PFSK-1 (cell line): Measurements from ENCODE around the gene RBM33.

Experiments
- FOXP2 ChIP-seq: optimal IDR thresholded peaks from 2 replicates; pipeline ENCODE3; 2011; ENCODE audit warnings: borderline replicate concordance, control low read depth, inconsistent platforms; ENCODE audit not compliant: insufficient read depth; ENCODE audit errors: extremely low read length, extremely low read depth
- POLR2AphosphoS5 ChIP-seq: IDR thresholded peaks from 2 replicates; pipeline ENCODE4 v1.6.1; 2012; ENCODE audit warnings: low read depth, mild to moderate bottlenecking, control low read depth, low read length, moderate library complexity
- SIN3A ChIP-seq: IDR thresholded peaks from 2 replicates; pipeline ENCODE4 v1.6.1; 2012; ENCODE audit warnings: mild to moderate bottlenecking, low read length, moderate library complexity, borderline replicate concordance; ENCODE audit not compliant: insufficient read depth
- TAF1 ChIP-seq: IDR thresholded peaks from 2 replicates; pipeline ENCODE4 v1.6.1; 2012; ENCODE audit warnings: low read length, control low read depth, borderline replicate concordance; ENCODE audit not compliant: insufficient read depth
- TF ChIP-seq, protein P1 (sequence below), 2 experiments: IDR thresholded peaks; 2 replicates each; pipeline versions ENCODE4 v1.6.1 to v1.8.0; 2011 to 2012; ENCODE audit warnings: low read depth in 2 of 2, low read length in 2 of 2, control low read depth in 1 of 2, inconsistent platforms in 1 of 2, mild to moderate bottlenecking in 1 of 2, moderate library complexity in 1 of 2; ENCODE audit not compliant: insufficient read depth in 1 of 2

- TF ChIP-seq POLR2AphosphoS5 (no peak), TAF1 (no peak), FOXP2 (no peak), SIN3A (no peak)
- TF ChIP-seq, protein P1, sequence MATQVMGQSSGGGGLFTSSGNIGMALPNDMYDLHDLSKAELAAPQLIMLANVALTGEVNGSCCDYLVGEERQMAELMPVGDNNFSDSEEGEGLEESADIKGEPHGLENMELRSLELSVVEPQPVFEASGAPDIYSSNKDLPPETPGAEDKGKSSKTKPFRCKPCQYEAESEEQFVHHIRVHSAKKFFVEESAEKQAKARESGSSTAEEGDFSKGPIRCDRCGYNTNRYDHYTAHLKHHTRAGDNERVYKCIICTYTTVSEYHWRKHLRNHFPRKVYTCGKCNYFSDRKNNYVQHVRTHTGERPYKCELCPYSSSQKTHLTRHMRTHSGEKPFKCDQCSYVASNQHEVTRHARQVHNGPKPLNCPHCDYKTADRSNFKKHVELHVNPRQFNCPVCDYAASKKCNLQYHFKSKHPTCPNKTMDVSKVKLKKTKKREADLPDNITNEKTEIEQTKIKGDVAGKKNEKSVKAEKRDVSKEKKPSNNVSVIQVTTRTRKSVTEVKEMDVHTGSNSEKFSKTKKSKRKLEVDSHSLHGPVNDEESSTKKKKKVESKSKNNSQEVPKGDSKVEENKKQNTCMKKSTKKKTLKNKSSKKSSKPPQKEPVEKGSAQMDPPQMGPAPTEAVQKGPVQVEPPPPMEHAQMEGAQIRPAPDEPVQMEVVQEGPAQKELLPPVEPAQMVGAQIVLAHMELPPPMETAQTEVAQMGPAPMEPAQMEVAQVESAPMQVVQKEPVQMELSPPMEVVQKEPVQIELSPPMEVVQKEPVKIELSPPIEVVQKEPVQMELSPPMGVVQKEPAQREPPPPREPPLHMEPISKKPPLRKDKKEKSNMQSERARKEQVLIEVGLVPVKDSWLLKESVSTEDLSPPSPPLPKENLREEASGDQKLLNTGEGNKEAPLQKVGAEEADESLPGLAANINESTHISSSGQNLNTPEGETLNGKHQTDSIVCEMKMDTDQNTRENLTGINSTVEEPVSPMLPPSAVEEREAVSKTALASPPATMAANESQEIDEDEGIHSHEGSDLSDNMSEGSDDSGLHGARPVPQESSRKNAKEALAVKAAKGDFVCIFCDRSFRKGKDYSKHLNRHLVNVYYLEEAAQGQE (IDR thresholded peaks at IDR 0.05; ENCODE audit: insufficient read depth in 1 of 2, low read depth in 2 of 2, low read length in 2 of 2), result no peak
Measured at GRCh38 chr7:155647302-155647701, 2.8 kb downstream of the RBM33 start.
